Kidney epithelial cell (primary cell): Measurements from ENCODE around the gene PTGR2. TPM values are rescaled to one million over a fixed set of nuclear protein-coding genes. Genes with fewer than 3 reads are reported as not detected.

Source experiments
- DNase-seq: peaks from one replicate; pipeline ENCODE4 v3.0.0-alpha.2; 2010; ENCODE audit warnings: low read depth
- H3K27me3 ChIP-seq: 2 replicates; pipeline ENCODE4 v1.6.0; 2011; ENCODE audit warnings: low read length; ENCODE audit not compliant: control insufficient read depth, insufficient read depth
- H3K36me3 ChIP-seq: 2 replicates; pipeline ENCODE4 v1.5.1; 2011; ENCODE audit warnings: low read length; ENCODE audit not compliant: control insufficient read depth, insufficient read depth
- H3K4me3 ChIP-seq: 2 replicates; pipeline ENCODE4 v1.5.1; 2011; ENCODE audit warnings: low read depth, mild to moderate bottlenecking, control low read depth, low read length
- CTCF ChIP-seq: IDR thresholded peaks from 2 replicates; pipeline ENCODE4 v1.5.1; 2011; ENCODE audit warnings: mild to moderate bottlenecking, moderate library complexity, low read length, control low read depth, inconsistent platforms; ENCODE audit not compliant: insufficient read depth, poor library complexity, severe bottlenecking
- total RNA-seq: library from RNA; depleted of rRNA; stranded (reverse); fragments of >200 nt; gene quantifications from 2 replicates; pipeline ENCODE4 v1.2.3, GENCODE V29; 2015

PTGR2 gene
- total RNA-seq, 1 donor from 2014 or later = 5.7 TPM

GRCh38 chr14:73818821-73819220 lies 32.8 kb upstream of the PTGR2 start:
- no peak for DNase-seq
- TF ChIP-seq CTCF = no peak
- Histone ChIP-seq H3K36me3 (no peaks in the 10 kb centered on the region), H3K4me3 (no peak overlapping the region), H3K27me3 (no peaks in the 10 kb centered on the region)

GRCh38 chr14:73820631-73821030 lies 31.0 kb upstream of the PTGR2 start:
- Histone ChIP-seq H3K36me3 (no peaks in the 10 kb centered on the region), H3K27me3 (no peaks in the 10 kb centered on the region), H3K4me3 (no peak overlapping the region)
- DNase-seq = no peak
- TF ChIP-seq CTCF = no peak

DNA sequence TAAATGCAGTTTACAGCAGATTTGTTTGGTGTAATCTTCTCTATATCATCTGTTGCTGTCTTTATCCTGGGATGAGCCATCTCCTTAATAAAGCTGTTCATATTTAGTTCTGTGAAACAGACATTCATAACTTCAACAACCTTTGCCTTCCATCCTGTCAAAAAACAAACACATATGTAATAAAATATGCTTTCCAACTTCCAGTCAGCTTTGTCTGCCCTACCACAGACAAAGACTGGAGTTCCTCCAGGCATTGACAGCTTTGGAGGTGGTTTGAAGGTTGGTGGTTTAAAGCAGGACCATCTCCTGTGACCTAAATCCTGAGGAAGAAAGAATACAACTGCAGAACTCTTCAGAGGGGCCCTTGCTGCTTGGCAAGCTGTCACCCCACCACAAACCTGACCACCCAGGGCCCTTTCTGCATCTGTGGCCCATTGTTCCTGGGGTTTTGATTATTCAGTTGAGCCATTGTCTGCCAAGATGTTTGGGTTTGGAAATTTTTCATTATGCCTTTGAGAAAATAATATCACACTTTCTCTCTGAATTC lies 28.2 kb upstream of the PTGR2 start:
- Histone ChIP-seq H3K36me3 (no peaks in the 10 kb centered on the region), H3K4me3 (no peak overlapping the region), H3K27me3 (no peaks in the 10 kb centered on the region)
- no peak for TF ChIP-seq CTCF
- no peak for DNase-seq

GRCh38 chr14:73824127-73824526 lies 27.5 kb upstream of the PTGR2 start:
- no peak for TF ChIP-seq CTCF
- DNase-seq = no peak
- Histone ChIP-seq H3K36me3 (no peaks in the 10 kb centered on the region), H3K27me3 (no peaks in the 10 kb centered on the region), H3K4me3 (no peak overlapping the region)

DNA sequence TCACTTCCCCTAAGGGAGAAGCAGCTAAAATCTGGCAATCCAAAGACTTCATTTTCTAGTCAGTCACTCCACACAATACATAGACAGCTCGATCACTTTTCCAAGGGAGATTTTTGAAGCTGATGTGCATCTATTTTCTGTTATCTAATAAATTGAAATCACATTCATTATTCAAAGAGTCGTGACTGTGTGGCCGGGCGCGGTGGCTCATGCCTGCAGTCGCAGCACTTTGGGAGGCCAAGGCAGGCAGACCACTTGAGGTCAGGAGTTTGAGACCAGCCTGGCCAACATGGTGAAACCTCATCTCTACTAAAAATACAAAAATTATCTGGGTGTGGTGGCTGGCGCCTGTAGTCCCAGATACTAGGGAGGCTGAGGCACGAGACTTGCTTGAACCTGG lies 27.1 kb upstream of the PTGR2 start:
- Histone ChIP-seq H3K27me3 (no peaks in the 10 kb centered on the region), H3K36me3 (no peaks in the 10 kb centered on the region), H3K4me3 (no peak overlapping the region)
- no peak for DNase-seq
- TF ChIP-seq CTCF = no peak

GRCh38 chr14:73825551-73826188 lies 26.0 kb upstream of the PTGR2 start:
- H3K27me3 ChIP-seq = no peaks in the 10 kb centered on the region
- no peaks in the 10 kb centered on the region for H3K36me3 ChIP-seq
- no peak overlapping the region for H3K4me3 ChIP-seq
- peak; percentile 94 for TF ChIP-seq CTCF
- DNase-seq = no peak
